Caco-2 (cell line): ENCODE results near the gene FAM237A. TPM values are rescaled to one million over a fixed set of nuclear protein-coding genes. Genes with fewer than 3 reads are reported as not detected.

Source experiments
- BruUV-seq: library from RNA; stranded (reverse); fragments of 400-500 nt; replicated peaks from 2 replicates; lab custom pipeline; 2021; lab: Mats Ljungman, UMichigan
- CTCF ChIA-PET: fragments of 300-600 bp; sonication (Branson Sonifier 250); formaldehyde crosslinking; loops from one replicate; lab custom pipeline; 2022; ENCODE audit warnings: antibody characterized with exemption; lab: Charles Lee
- POLR2A ChIA-PET: fragments of 300-600 bp; sonication (Branson Sonifier 250); formaldehyde crosslinking; loops from one replicate; lab custom pipeline; 2022; ENCODE audit warnings: antibody characterized with exemption; lab: Charles Lee
- DNase-seq, 2 experiments: peaks; one replicate each; pipeline versions ENCODE4 v3.0.0 to v3.0.0-alpha.2; 2020 to 2022
- H3K27me3 ChIP-seq: replicated peaks from 2 replicates; pipeline ENCODE4 v1.6.0; 2011; ENCODE audit warnings: low read length; ENCODE audit not compliant: control insufficient read depth, insufficient read depth
- H3K36me3 ChIP-seq: 2 replicates; pipeline ENCODE4 v1.5.1; 2011; ENCODE audit warnings: low read length; ENCODE audit not compliant: control insufficient read depth, insufficient read depth
- H3K4me1 ChIP-seq: fragments of 250-450 bp; sonication (Bioruptor Pico); 2 replicates; pipeline ENCODE4 v1.5.1; 2020; ENCODE audit warnings: mild to moderate bottlenecking
- H3K4me3 ChIP-seq: 2 replicates; pipeline ENCODE4 v1.5.1; 2011; ENCODE audit warnings: low read depth, mild to moderate bottlenecking, control low read depth, low read length
- H3K9me3 ChIP-seq: fragments of 250-450 bp; sonication (Bioruptor Pico); 2 replicates; pipeline ENCODE4 v1.5.1; 2020; ENCODE audit warnings: mild to moderate bottlenecking, moderate library complexity
- H3K27ac Mint-ChIP-seq: one replicate; pipeline ENCODE4 v1.8.0; 2022; ENCODE audit warnings: mixed read lengths; ENCODE audit not compliant: unreplicated experiment
- H3K27me3 Mint-ChIP-seq: one replicate; pipeline ENCODE4 v1.8.0; 2022; ENCODE audit warnings: mixed read lengths; ENCODE audit not compliant: insufficient read depth, unreplicated experiment
- H3K36me3 Mint-ChIP-seq: one replicate; pipeline ENCODE4 v1.8.0; 2022; ENCODE audit warnings: mild to moderate bottlenecking, mixed read lengths; ENCODE audit not compliant: insufficient read depth, unreplicated experiment
- H3K4me1 Mint-ChIP-seq: one replicate; pipeline ENCODE4 v1.8.0; 2022; ENCODE audit warnings: low read depth, mixed read lengths; ENCODE audit not compliant: unreplicated experiment
- H3K4me3 Mint-ChIP-seq: one replicate; pipeline ENCODE4 v1.8.0; 2022; ENCODE audit warnings: mild to moderate bottlenecking, moderate library complexity, mixed read lengths; ENCODE audit not compliant: unreplicated experiment
- H3K9me3 Mint-ChIP-seq: one replicate; pipeline ENCODE4 v1.8.0; 2022; ENCODE audit warnings: mixed read lengths; ENCODE audit not compliant: unreplicated experiment
- intact Hi-C: fragments of 100-400 bp; cut with micrococcal nuclease; formaldehyde crosslinking; loops from one replicate; pipeline ENCODE4 v1.10.0; 2022; ENCODE audit not compliant: unreplicated experiment
- total RNA-seq: library from RNA; stranded (reverse); gene quantifications from 2 replicates; pipeline ENCODE4 v1.2.3, GENCODE V29; 2022
- TF ChIP-seq, protein P1 (sequence below), 2 experiments: fragments of 200-600 bp in 1 of 2; IDR thresholded peaks; 1 replicate in 1 of 2; 2 replicates in 1 of 2; pipeline versions ENCODE4 v1.5.1 to v1.8.0; 2011 to 2022; ENCODE audit warnings: antibody characterized with exemption in 1 of 2, control low read depth in 1 of 2, inconsistent platforms in 1 of 2, low read depth in 1 of 2, low read length in 1 of 2, mild to moderate bottlenecking in 1 of 2, moderate library complexity in 1 of 2; ENCODE audit not compliant: insufficient read depth in 1 of 2, severe bottlenecking in 1 of 2, unreplicated experiment in 1 of 2

The FAM237A gene
- total RNA-seq, 1 experiment from 2014 or later, result not detected

DNA sequence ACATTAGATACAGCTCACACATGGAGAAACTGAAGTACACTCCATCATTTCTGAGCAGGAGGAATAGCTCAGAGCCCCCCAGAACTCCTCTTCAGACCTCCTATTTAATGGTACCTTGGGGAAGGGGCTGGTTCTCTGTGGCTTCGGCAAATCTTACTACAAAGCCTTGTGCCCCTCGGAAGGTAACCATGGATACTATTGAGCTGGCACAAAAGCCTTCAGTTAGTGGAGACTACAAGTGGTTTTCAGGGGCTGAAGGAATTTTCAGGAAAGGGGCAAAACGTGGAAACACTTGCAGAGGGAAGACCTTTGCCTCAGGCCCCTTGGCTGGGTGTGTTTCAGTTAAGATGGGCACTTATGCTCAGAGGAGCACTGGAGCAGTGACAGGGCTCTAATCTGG is 1.1 kb upstream of the FAM237A start:
- H3K9me3 ChIP-seq, result no peaks in the 10 kb centered on the region
- no peaks in the 10 kb centered on the region for H3K36me3 ChIP-seq
- no peak for DNase-seq
- intact Hi-C loops, result no loop called here
- BruUV-seq, result no TSS peak
- no peaks in the 10 kb centered on the region for H3K27me3 ChIP-seq
- TF ChIP-seq, protein P1, sequence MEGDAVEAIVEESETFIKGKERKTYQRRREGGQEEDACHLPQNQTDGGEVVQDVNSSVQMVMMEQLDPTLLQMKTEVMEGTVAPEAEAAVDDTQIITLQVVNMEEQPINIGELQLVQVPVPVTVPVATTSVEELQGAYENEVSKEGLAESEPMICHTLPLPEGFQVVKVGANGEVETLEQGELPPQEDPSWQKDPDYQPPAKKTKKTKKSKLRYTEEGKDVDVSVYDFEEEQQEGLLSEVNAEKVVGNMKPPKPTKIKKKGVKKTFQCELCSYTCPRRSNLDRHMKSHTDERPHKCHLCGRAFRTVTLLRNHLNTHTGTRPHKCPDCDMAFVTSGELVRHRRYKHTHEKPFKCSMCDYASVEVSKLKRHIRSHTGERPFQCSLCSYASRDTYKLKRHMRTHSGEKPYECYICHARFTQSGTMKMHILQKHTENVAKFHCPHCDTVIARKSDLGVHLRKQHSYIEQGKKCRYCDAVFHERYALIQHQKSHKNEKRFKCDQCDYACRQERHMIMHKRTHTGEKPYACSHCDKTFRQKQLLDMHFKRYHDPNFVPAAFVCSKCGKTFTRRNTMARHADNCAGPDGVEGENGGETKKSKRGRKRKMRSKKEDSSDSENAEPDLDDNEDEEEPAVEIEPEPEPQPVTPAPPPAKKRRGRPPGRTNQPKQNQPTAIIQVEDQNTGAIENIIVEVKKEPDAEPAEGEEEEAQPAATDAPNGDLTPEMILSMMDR (IDR thresholded peaks at IDR 0.05; ENCODE audit: insufficient read depth in 1 of 2, low read depth in 1 of 2, low read length in 1 of 2, severe bottlenecking in 1 of 2, unreplicated experiment in 1 of 2), result no peak
- H3K27me3 Mint-ChIP-seq, result no peaks in the 10 kb centered on the region
- no peaks in the 10 kb centered on the region for H3K4me1 Mint-ChIP-seq
- H3K36me3 Mint-ChIP-seq, result no peaks in the 10 kb centered on the region
- H3K27ac Mint-ChIP-seq, result no peak overlapping the region
- H3K4me3 Mint-ChIP-seq, result no peak overlapping the region
- no peaks in the 10 kb centered on the region for H3K4me1 ChIP-seq
- ChIA-PET POLR2A (no interaction called here), CTCF (no interaction called here)
- no peak overlapping the region for H3K4me3 ChIP-seq
- no peaks in the 10 kb centered on the region for H3K9me3 Mint-ChIP-seq

- POLR2A ChIA-PET, result no interaction called here
Observed at GRCh38 chr2:206647985-206648384, 5.7 kb downstream of the FAM237A start.

GRCh38 chr2:206657087-206657486 is 14.8 kb downstream of the FAM237A start:
- H3K36me3 Mint-ChIP-seq, result no peaks in the 10 kb centered on the region
- intact Hi-C loops, result no loop called here
- POLR2A ChIA-PET, result interaction anchor here (0.7 kb wide), 1 partner anchor 108 kb away, joined by 3 read pairs; the partner anchor contains the start of genes FASTKD2 and MDH1B
- H3K4me1 ChIP-seq, result no peaks in the 10 kb centered on the region
- H3K9me3 Mint-ChIP-seq, result peaks cover 10% of the 10 kb centered on the region
- CTCF ChIA-PET, result no interaction called here
- H3K4me3 Mint-ChIP-seq, result no peak overlapping the region
- no peaks in the 10 kb centered on the region for H3K27me3 ChIP-seq
- H3K36me3 ChIP-seq, result no peaks in the 10 kb centered on the region
- TF ChIP-seq, protein P1 (IDR thresholded peaks at IDR 0.05; ENCODE audit: insufficient read depth in 1 of 2, low read depth in 1 of 2, low read length in 1 of 2, severe bottlenecking in 1 of 2, unreplicated experiment in 1 of 2), result no peak
- H3K4me1 Mint-ChIP-seq, result no peaks in the 10 kb centered on the region
- peaks cover 9% of the 10 kb centered on the region for H3K9me3 ChIP-seq
- no peak for DNase-seq
- no peak overlapping the region for H3K27ac Mint-ChIP-seq
- no TSS peak for BruUV-seq
- no peak overlapping the region for H3K4me3 ChIP-seq
- peaks cover 26% of the 10 kb centered on the region for H3K27me3 Mint-ChIP-seq

More at GRCh38 chr2:206647985-206648384, 5.7 kb downstream of the FAM237A start:
- Histone ChIP-seq H3K27me3 (no peaks in the 10 kb centered on the region), H3K4me3 (no peak overlapping the region), H3K36me3 (no peaks in the 10 kb centered on the region), H3K4me1 (no peaks in the 10 kb centered on the region), H3K9me3 (no peaks in the 10 kb centered on the region)
- Mint-ChIP-seq H3K27me3 (peaks cover 10% of the 10 kb centered on the region), H3K4me1 (no peaks in the 10 kb centered on the region), H3K4me3 (no peak overlapping the region), H3K36me3 (no peaks in the 10 kb centered on the region), H3K27ac (no peak overlapping the region), H3K9me3 (no peaks in the 10 kb centered on the region)
- CTCF ChIA-PET, result no interaction called here
- TF ChIP-seq, protein P1 (IDR thresholded peaks at IDR 0.05; ENCODE audit: insufficient read depth in 1 of 2, low read depth in 1 of 2, low read length in 1 of 2, severe bottlenecking in 1 of 2, unreplicated experiment in 1 of 2), result no peak
- intact Hi-C loops, result no loop called here
- no peak for DNase-seq
- BruUV-seq, result no TSS peak
